ENCODE measurements around the gene C22orf15.
A peak's percentile ranks its signal among the peaks of the same experiment; 100 is the strongest.
"Not testable (repeated sequence)": the region's sequence is repeated elsewhere in the genome, so short reads cannot be mapped to it uniquely, and the experiment has no call there.

Gene C22orf15

GRCh38 chr22:23762842-23763578 lies at the start of gene C22orf15:
Gene C22orf15, plus strand, starts transcription at chr22:23762990. Its CDS starts 317 bp downstream, at chr22:23763307.
- DNase-seq, result no peak

GRCh38 chr22:23713696-23714595 lies 48.8 kb upstream of the C22orf15 start:
- no peak for DNase-seq

DNA sequence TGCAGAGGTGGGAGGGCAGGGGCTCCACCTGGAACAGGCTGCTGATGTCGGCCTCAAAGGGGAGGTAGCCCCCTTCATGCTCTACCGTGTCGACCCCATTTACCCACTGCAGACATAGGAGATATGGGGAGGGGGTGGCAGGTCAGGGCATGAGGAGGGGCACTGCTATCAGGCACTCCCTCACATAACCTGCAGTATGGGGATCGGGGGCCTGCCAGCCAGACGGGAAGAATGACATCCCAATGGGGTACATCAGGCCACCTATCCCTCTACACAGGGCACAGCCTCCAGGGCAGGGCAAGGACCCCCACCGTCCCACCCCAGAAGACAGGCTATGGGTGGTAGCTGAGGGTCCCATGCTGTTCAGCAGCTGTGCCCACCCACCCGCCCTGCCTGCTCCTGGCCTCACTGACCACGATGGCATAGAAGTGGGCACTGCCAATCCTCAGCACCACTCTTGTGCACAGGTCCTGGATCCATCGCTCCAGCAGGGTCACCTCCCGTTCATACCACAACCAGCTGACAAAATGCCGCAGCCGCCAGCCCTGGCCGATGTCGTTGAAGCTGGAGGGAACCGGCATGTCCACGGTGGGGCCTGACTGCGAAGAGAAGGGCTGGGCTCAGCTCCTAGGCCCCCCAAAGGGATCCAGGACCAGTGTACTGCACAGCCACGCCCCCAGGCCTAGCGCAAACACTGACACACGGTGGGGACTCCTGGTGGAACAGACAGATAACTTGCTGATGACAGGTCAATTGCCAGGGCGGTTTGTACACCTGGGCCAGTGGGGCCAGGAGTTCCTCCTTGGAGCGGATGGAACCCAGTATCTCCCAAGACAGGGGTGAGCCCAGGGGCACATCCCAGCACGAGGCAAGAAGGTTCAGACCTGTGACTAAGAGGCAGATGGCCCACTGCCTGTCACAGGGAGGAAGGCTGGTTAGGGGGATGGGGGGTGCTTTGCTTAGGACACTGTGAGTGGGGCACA lies 47.9 kb upstream of the C22orf15 start:
- no peak for DNase-seq

GRCh38 chr22:23715806-23716375 lies 46.9 kb upstream of the C22orf15 start:
- DNase-seq, result no peak

- peak; percentile 55 for DNase-seq
Observed at GRCh38 chr22:23716811-23717801, 45.7 kb upstream of the C22orf15 start.

- no peak for DNase-seq
Observed at GRCh38 chr22:23718371-23719165, 44.2 kb upstream of the C22orf15 start.

DNA sequence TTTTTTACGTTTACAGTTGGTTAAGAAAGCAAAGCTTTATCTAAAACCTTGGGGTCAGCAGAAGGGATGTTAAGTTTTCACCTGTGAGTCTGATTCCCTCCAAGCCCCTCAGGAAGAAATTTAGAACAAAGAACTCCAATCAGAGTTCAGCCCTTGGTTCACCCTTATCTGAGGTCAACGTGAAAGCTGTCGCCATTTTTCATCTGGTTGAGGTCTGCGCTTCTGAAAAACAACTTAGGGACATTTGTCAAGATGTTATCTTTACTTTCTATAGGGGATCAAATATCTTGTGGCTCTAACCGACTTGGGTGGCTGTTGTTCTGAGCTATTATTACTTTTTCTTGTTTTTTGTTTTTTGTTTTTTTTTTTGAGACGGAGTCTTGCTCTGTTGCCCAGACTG lies 41.9 kb upstream of the C22orf15 start:
- DNase-seq, result no peak

DNA sequence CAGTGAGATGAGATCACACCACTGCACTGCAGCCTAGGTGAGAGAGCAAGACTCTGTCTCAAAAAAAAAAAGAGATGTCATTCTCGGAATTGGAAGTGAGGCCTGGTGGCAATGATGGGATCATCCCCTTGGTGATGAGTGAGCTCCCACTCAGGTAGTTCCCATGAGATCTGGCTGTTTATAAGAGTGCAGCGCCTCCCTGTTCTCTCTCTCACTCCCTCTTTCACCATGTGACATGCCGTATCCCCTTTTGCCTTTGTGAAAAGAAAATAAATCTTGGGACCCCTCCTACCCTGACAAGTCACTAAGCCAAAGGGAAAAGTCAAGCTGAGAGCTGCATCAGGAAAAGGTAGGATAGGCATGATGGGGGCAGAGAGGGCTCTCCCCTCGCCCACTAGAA lies 40.6 kb upstream of the C22orf15 start:
- no peak for DNase-seq

DNA sequence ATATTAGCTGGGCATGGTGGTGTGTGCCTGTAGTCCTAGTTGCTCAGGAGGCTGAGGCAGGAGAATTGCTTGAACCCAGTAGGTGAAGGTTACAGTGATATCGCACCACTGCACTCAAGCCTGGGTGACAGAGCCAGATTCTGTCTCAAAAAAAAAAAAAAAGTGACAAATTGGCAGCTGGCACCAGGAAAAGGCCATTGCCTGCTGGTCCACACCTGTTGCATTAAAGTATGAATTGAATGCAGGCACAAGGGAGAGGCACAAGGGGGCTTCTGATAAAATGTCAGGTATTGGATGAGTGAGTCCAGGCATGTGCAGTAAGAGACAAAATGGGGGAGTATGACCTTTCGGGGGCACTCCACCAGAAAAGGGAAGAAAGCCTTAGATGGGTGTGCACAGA lies 40.1 kb upstream of the C22orf15 start:
- no peak for DNase-seq

GRCh38 chr22:23728108-23728507 lies 34.7 kb upstream of the C22orf15 start:
- not testable (repeated sequence) for DNase-seq

DNA sequence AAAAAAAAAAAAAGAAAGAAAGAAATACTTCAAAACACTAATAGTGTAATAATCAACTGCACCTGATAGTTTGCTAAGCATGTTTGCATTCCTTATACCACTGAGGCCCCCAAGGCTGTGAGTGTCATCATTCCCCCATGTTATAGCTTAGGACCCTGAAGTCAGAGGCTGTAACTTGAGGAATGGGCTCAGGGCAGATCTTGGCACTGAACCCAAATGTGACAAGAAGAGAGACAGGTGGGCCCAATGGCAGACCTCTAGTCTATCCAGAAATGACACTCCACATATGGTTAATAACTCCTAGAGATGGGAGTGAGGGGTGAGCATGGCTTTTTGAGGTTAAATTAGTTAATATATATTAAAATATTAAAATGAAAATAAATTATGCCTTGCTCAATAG lies 25.1 kb upstream of the C22orf15 start:
- DNase-seq, result no peak

DNA sequence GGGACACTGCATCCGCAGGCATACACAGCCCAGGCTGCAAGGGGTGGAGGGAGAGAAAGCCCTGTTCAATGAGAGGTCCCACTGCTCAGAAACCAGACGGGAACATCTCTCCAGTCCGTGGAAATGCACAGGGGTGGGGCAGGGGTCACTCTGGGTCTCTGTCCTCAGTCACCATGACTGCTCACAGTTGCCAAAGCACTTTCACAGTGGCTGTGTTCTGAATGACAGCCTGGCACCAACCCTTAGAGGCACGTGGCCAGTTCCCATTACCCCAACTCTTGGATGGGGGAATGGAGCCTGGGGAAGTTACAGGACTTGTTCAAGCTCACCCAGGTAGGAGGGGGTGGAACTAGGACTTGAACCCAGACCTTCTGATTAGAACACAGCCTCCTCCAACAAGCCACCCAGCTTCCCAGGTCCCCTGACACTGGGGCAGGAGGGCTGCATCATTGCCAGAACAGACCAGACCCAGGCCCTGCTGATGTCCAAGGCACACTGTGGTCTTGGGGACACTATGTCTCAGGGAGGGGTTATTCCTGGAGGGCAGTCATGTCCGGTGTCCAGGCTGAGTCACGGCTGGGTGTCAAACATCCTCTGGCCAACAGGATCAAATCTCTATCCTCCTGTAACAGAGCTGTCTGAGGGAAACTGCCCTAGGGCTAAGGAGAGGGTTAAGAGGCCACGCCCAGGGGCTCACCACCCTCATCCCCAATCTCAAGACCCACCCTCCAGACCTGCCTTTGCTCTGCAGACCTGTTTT lies 20.1 kb upstream of the C22orf15 start:
- no peak for DNase-seq

DNA sequence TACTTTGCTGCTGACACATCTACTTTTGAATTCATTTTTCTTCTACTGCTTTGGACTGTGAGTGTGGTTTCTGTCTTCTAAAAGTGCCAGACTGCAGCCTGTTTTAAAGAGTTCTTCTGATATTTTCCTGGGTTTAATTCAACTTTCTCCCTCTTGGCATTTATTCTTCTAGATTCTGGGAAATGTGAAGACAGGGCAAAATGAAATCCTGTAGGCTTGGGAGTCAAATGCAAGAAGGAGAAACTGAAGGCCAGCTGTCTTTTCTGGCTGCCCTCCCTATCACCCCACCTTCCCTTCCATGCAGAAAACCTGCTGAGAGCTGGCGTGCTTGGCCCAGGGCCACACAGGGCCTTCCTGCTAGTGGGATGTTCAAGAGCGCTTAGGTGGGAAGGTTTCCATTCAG lies 19.5 kb upstream of the C22orf15 start:
- DNase-seq, result no peak

GRCh38 chr22:23744001-23744400 lies 18.8 kb upstream of the C22orf15 start:
- no peak for DNase-seq

DNA sequence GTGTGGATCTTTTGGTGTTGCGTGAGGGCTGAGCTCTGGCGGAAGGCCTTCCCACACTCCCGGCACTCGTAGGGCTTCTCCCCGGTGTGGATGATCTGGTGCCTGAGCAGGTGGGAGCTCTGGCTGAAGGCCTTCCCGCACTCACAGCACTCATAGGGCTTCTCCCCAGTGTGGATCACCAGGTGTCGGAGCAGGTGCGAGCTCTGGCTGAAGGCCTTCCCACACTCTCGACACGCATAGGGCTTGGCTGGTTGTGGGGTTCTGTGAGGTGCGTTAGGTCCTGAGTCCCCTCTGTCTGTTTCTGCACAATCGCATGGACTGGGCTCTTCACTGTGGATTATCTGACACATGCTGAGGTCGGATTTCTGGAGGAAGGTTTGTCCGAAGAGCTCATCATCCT lies 18.3 kb upstream of the C22orf15 start:
- DNase-seq, result no peak

- no peak for DNase-seq
Observed at GRCh38 chr22:23745791-23746190, 17.0 kb upstream of the C22orf15 start.

GRCh38 chr22:23749841-23750301 lies 12.9 kb upstream of the C22orf15 start:
- no peak for DNase-seq

DNA sequence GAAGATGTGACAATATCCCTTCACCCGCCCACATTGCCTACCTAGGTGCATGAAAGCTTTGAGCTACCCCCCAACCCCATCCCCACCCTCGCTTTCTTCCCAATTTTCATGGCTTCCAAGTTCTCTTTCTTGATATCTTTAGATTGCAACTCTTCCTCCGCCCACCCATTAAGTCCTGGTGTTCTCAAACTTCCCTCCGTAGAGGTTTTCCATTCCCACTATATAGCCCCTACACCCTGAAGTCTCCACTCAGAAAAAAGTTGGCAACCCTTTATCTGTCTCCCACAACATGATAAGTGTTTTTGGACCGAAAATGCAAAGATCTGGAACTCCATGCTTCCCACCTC lies 12.4 kb upstream of the C22orf15 start:
- no peak for DNase-seq

DNA sequence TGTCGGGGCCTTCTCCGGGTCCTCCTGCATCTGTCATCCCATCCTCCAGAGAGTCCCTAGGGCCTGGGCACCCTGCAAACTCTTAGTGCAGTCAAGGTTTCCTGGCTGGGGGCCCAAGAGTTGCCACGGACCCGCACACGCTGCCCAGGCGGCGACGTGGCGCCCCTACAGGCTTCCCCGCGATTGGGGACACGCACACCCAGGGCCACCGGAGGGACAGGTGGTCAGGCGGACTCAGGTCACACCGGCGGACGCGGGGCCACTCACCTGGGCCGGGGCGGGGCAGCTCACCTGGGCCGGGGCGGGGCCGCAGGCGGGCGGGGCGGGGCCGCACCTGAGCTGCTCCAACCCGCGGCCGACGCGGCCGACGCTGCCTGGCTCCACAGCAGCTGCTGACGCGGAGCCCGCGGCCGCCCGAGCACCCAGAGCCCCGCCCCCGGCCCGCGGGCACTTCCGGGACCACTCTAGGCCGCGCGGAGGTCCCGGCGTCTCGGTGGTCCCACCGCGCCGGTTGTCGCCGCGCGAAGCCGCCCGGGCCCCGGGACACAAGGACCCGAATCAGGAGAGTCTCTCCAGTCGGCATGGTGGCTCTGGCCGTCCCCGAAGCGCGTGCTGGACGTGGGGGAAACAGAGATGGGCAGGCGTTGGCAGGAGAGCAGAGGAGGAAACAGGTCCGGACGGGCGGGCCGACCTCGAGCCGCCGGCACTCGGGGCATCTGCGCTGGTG lies 11.9 kb upstream of the C22orf15 start, which contains the start of gene ZNF70:
Gene ZNF70 (minus strand): TSS at position 399 of the 727 bp plus-strand sequence. CDS start 5,972 bp downstream, outside the sequence.
- peak; percentile 76 for DNase-seq

Data from NCI-H510A (cell line).